ENCODE data around the gene ITPK1.

ITPK1 gene

DNA sequence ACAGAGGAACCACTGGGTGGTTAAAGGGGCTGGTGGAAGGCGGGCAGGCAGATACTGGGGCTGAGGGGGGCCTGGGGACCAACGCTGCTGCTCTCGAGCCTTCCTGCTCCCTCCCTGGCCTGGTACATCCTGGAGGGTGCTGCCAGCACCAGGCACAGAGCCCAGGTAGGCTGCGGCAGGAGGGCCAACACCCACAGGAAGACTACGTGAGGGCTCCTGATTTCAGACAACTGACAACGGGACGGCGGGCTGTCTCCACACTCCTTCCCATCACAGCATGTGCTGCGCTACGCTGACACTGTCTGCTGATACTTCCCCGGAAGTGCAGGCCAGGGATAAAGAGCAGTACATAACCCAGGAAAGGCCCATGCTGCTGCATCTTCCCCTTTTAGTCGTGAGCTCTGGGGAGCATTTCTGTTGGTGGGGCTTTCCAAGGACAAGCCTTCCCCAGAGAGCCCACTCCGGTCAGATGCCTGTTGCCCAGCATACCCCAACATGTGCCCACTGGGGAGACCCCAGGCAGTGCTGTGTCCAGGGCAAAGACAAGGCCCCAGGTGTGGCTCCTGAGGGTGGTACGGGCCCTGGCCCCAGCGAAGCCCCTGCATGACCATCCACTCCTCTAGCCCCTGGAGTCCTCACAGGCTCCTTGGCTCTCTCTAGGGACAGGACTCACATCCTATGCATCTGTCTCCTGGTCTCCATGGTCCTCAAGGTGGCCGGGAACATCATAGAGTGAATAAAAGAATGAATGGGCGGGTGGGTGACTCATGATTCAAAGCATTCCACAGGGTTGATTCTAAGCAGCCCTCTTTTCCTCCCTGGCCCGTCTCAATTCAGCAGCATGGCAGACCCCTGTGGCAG, 154.8 kb downstream of the ITPK1 start:
- TF ChIP-seq FOXP2 (optimal IDR thresholded peaks at IDR 0.05; ENCODE audit: borderline replicate concordance, extremely low read depth, extremely low read length, insufficient read depth) (no peak), TAF1 (IDR thresholded peaks at IDR 0.05; ENCODE audit: borderline replicate concordance, insufficient read depth, low read length) (no peak), POLR2AphosphoS5 (IDR thresholded peaks at IDR 0.05; ENCODE audit: low read depth, low read length) (no peak), SIN3A (IDR thresholded peaks at IDR 0.05; ENCODE audit: borderline replicate concordance, insufficient read depth, low read length) (no peak)
- TF ChIP-seq, protein P1, sequence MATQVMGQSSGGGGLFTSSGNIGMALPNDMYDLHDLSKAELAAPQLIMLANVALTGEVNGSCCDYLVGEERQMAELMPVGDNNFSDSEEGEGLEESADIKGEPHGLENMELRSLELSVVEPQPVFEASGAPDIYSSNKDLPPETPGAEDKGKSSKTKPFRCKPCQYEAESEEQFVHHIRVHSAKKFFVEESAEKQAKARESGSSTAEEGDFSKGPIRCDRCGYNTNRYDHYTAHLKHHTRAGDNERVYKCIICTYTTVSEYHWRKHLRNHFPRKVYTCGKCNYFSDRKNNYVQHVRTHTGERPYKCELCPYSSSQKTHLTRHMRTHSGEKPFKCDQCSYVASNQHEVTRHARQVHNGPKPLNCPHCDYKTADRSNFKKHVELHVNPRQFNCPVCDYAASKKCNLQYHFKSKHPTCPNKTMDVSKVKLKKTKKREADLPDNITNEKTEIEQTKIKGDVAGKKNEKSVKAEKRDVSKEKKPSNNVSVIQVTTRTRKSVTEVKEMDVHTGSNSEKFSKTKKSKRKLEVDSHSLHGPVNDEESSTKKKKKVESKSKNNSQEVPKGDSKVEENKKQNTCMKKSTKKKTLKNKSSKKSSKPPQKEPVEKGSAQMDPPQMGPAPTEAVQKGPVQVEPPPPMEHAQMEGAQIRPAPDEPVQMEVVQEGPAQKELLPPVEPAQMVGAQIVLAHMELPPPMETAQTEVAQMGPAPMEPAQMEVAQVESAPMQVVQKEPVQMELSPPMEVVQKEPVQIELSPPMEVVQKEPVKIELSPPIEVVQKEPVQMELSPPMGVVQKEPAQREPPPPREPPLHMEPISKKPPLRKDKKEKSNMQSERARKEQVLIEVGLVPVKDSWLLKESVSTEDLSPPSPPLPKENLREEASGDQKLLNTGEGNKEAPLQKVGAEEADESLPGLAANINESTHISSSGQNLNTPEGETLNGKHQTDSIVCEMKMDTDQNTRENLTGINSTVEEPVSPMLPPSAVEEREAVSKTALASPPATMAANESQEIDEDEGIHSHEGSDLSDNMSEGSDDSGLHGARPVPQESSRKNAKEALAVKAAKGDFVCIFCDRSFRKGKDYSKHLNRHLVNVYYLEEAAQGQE (IDR thresholded peaks at IDR 0.05; ENCODE audit: insufficient read depth in 1 of 2, low read depth in 2 of 2, low read length in 2 of 2): no peak

- TF ChIP-seq SIN3A (IDR thresholded peaks at IDR 0.05; ENCODE audit: borderline replicate concordance, insufficient read depth, low read length) (no peak), FOXP2 (optimal IDR thresholded peaks at IDR 0.05; ENCODE audit: borderline replicate concordance, extremely low read depth, extremely low read length, insufficient read depth) (no peak), POLR2AphosphoS5 (IDR thresholded peaks at IDR 0.05; ENCODE audit: low read depth, low read length) (no peak), TAF1 (IDR thresholded peaks at IDR 0.05; ENCODE audit: borderline replicate concordance, insufficient read depth, low read length) (no peak)
- TF ChIP-seq, protein P1 (IDR thresholded peaks at IDR 0.05; ENCODE audit: insufficient read depth in 1 of 2, low read depth in 2 of 2, low read length in 2 of 2): no peak
These were observed 155.7 kb downstream of the ITPK1 start for GRCh38 chr14:92959761-92960680.

GRCh38 chr14:92959189-92959531, 156.6 kb downstream of the ITPK1 start:
- TF ChIP-seq, protein P1 (IDR thresholded peaks at IDR 0.05; ENCODE audit: insufficient read depth in 1 of 2, low read depth in 2 of 2, low read length in 2 of 2): no peak

GRCh38 chr14:92958373-92959188, 157.1 kb downstream of the ITPK1 start:
- TF ChIP-seq TAF1 (IDR thresholded peaks at IDR 0.05; ENCODE audit: borderline replicate concordance, insufficient read depth, low read length): no peak
- TF ChIP-seq, protein P1 (IDR thresholded peaks at IDR 0.05; ENCODE audit: insufficient read depth in 1 of 2, low read depth in 2 of 2, low read length in 2 of 2): no peak
- TF ChIP-seq SIN3A (IDR thresholded peaks at IDR 0.05; ENCODE audit: borderline replicate concordance, insufficient read depth, low read length): no peak
- no peak for TF ChIP-seq POLR2AphosphoS5 (IDR thresholded peaks at IDR 0.05; ENCODE audit: low read depth, low read length)
- TF ChIP-seq FOXP2 (optimal IDR thresholded peaks at IDR 0.05; ENCODE audit: borderline replicate concordance, extremely low read depth, extremely low read length, insufficient read depth): no peak

All from PFSK-1 (cell line).